A204.1 (cell line): ENCODE measurements around the gene SNX4.
"Not testable (repeated sequence)": the region's sequence is repeated elsewhere in the genome, so short reads cannot be mapped to it uniquely, and the experiment has no call there.

ENCODE experiments used
- FAIRE-seq: peaks from 2 replicates; lab custom pipeline; 2012; peaks lifted over from hg19 to GRCh38; lab: Jason Lieb, UNC

Gene SNX4

GRCh38 chr3:125519678-125520562 is at the start of gene SNX4:
SNX4 (minus strand) TSS chr3:125520202; CDS start chr3:125520172, 30 bp downstream.
- no peak for FAIRE-seq

GRCh38 chr3:125556314-125556713 is 36.3 kb upstream of the SNX4 start:
- no peak for FAIRE-seq

GRCh38 chr3:125552401-125552800 is 32.4 kb upstream of the SNX4 start:
- FAIRE-seq: no peak

- FAIRE-seq: no peak
Measured at GRCh38 chr3:125528920-125529319, 8.9 kb upstream of the SNX4 start.

- no peak for FAIRE-seq
Measured at GRCh38 chr3:125525153-125525552, 5.2 kb upstream of the SNX4 start.

GRCh38 chr3:125520563-125520919 is 539 bp upstream of the SNX4 start:
- not testable (repeated sequence) for FAIRE-seq

- FAIRE-seq: no peak
Measured at GRCh38 chr3:125515421-125515820, 4.6 kb downstream of the SNX4 start.

GRCh38 chr3:125513490-125514115 is 6.4 kb downstream of the SNX4 start:
- FAIRE-seq: no peak

- FAIRE-seq: no peak
Measured at GRCh38 chr3:125512135-125512920, 7.7 kb downstream of the SNX4 start.

GRCh38 chr3:125511420-125512118 is 8.4 kb downstream of the SNX4 start:
- FAIRE-seq: no peak

GRCh38 chr3:125507128-125507527 is 12.9 kb downstream of the SNX4 start:
- FAIRE-seq: no peak

- no peak for FAIRE-seq
Measured at GRCh38 chr3:125498630-125499029, 21.4 kb downstream of the SNX4 start.

- no peak for FAIRE-seq
Measured at GRCh38 chr3:125496701-125497100, 23.3 kb downstream of the SNX4 start.

- no peak for FAIRE-seq
Measured at GRCh38 chr3:125482406-125482805, 37.6 kb downstream of the SNX4 start.

- FAIRE-seq: no peak
Measured at GRCh38 chr3:125481786-125482185, 38.2 kb downstream of the SNX4 start.

- FAIRE-seq: not testable (repeated sequence)
Measured at GRCh38 chr3:125481375-125481759, 38.6 kb downstream of the SNX4 start.

GRCh38 chr3:125480656-125481374 is 39.2 kb downstream of the SNX4 start:
- FAIRE-seq: no peak

GRCh38 chr3:125479091-125479490 is 40.9 kb downstream of the SNX4 start:
- no peak for FAIRE-seq

- FAIRE-seq: no peak
Measured at GRCh38 chr3:125478326-125478725, 41.7 kb downstream of the SNX4 start.

GRCh38 chr3:125477701-125478100 is 42.3 kb downstream of the SNX4 start:
- no peak for FAIRE-seq

- no peak for FAIRE-seq
Measured at GRCh38 chr3:125470671-125471070, 49.3 kb downstream of the SNX4 start.
